ENCODE measurements around the gene LGI1.

The LGI1 gene

GRCh38 chr10:93796167-93796566 is 38.4 kb downstream of the LGI1 start:
- H4K20me1 ChIP-seq (ENCODE audit: insufficient read depth, low read length, poor library complexity, severe bottlenecking) = no peaks in the 10 kb centered on the region
- H3K4me1 ChIP-seq (ENCODE audit: insufficient read depth, low read length, poor library complexity, severe bottlenecking) = no peaks in the 10 kb centered on the region
- H3F3A ChIP-seq (ENCODE audit: low read depth) = no peaks in the 10 kb centered on the region
- no peaks in the 10 kb centered on the region for H3K9me3 ChIP-seq (ENCODE audit: insufficient read depth, low read depth, low read length)
- H3K79me2 ChIP-seq (ENCODE audit: insufficient read depth, low read length) = no peaks in the 10 kb centered on the region
- no peak overlapping the region for H2AFZ ChIP-seq (ENCODE audit: low read length)
- no peaks in the 10 kb centered on the region for H3K36me3 ChIP-seq (ENCODE audit: insufficient read depth, low read length)
- H3K9ac ChIP-seq (ENCODE audit: low read depth, low read length, poor library complexity, severe bottlenecking) = no peak overlapping the region
- TF ChIP-seq CTCF (conservative IDR thresholded peaks at IDR 0.05; ENCODE audit: low read length) = no peak
- no peak overlapping the region for H3K4me2 ChIP-seq (ENCODE audit: low read depth, low read length, poor library complexity, severe bottlenecking)
- no peaks in the 10 kb centered on the region for H3K27me3 ChIP-seq (ENCODE audit: insufficient read depth, low read length, poor library complexity, severe bottlenecking)
- H3K9me2 ChIP-seq (replicated peaks; ENCODE audit: low read depth, low read length) = no peaks in the 10 kb centered on the region
- H3K4me3 ChIP-seq (ENCODE audit: low read length, poor library complexity, severe bottlenecking) = no peak overlapping the region

GRCh38 chr10:93797825-93798224 is 40.1 kb downstream of the LGI1 start:
- Histone ChIP-seq H3F3A (ENCODE audit: low read depth) (no peaks in the 10 kb centered on the region), H2AFZ (ENCODE audit: low read length) (no peak overlapping the region), H3K4me2 (ENCODE audit: low read depth, low read length, poor library complexity, severe bottlenecking) (no peak overlapping the region), H3K9me3 (ENCODE audit: insufficient read depth, low read depth, low read length) (no peaks in the 10 kb centered on the region), H3K36me3 (ENCODE audit: insufficient read depth, low read length) (no peaks in the 10 kb centered on the region), H4K20me1 (ENCODE audit: insufficient read depth, low read length, poor library complexity, severe bottlenecking) (no peaks in the 10 kb centered on the region), H3K4me1 (ENCODE audit: insufficient read depth, low read length, poor library complexity, severe bottlenecking) (no peaks in the 10 kb centered on the region), H3K4me3 (ENCODE audit: low read length, poor library complexity, severe bottlenecking) (no peak overlapping the region), H3K27me3 (ENCODE audit: insufficient read depth, low read length, poor library complexity, severe bottlenecking) (no peaks in the 10 kb centered on the region), H3K9ac (ENCODE audit: low read depth, low read length, poor library complexity, severe bottlenecking) (no peak overlapping the region), H3K79me2 (ENCODE audit: insufficient read depth, low read length) (no peaks in the 10 kb centered on the region), H3K9me2 (replicated peaks; ENCODE audit: low read depth, low read length) (no peaks in the 10 kb centered on the region)
- TF ChIP-seq EZH2phosphoT487 (IDR thresholded peaks at IDR 0.05; ENCODE audit: borderline replicate concordance) (no peak), CTCF (conservative IDR thresholded peaks at IDR 0.05; ENCODE audit: low read length) (no peak)

GRCh38 chr10:93799155-93799708 is 41.5 kb downstream of the LGI1 start:
- no peak overlapping the region for H3K9ac ChIP-seq (ENCODE audit: low read depth, low read length, poor library complexity, severe bottlenecking)
- no peak overlapping the region for H2AFZ ChIP-seq (ENCODE audit: low read length)
- H3K9me3 ChIP-seq (ENCODE audit: insufficient read depth, low read depth, low read length) = no peaks in the 10 kb centered on the region
- no peaks in the 10 kb centered on the region for H3K79me2 ChIP-seq (ENCODE audit: insufficient read depth, low read length)
- H3K4me1 ChIP-seq (ENCODE audit: insufficient read depth, low read length, poor library complexity, severe bottlenecking) = no peaks in the 10 kb centered on the region
- H3F3A ChIP-seq (ENCODE audit: low read depth) = no peaks in the 10 kb centered on the region
- TF ChIP-seq EZH2phosphoT487 (IDR thresholded peaks at IDR 0.05; ENCODE audit: borderline replicate concordance) (no peak), CTCF (conservative IDR thresholded peaks at IDR 0.05; ENCODE audit: low read length) (no peak)
- no peak overlapping the region for H3K4me2 ChIP-seq (ENCODE audit: low read depth, low read length, poor library complexity, severe bottlenecking)
- H3K27me3 ChIP-seq (ENCODE audit: insufficient read depth, low read length, poor library complexity, severe bottlenecking) = no peaks in the 10 kb centered on the region
- H3K36me3 ChIP-seq (ENCODE audit: insufficient read depth, low read length) = no peaks in the 10 kb centered on the region
- H4K20me1 ChIP-seq (ENCODE audit: insufficient read depth, low read length, poor library complexity, severe bottlenecking) = no peaks in the 10 kb centered on the region
- no peak overlapping the region for H3K4me3 ChIP-seq (ENCODE audit: low read length, poor library complexity, severe bottlenecking)
- no peaks in the 10 kb centered on the region for H3K9me2 ChIP-seq (replicated peaks; ENCODE audit: low read depth, low read length)
